Neutrophil (primary cell): ENCODE data around the gene KAT7.

ENCODE experiments used
- H3K27ac ChIP-seq: fragments of 200-600 bp; sonication (generic); 2 replicates; pipeline ENCODE4 v1.5.1; 2016; ENCODE audit warnings: mild to moderate bottlenecking, moderate library complexity
- H3K27me3 ChIP-seq: fragments of 200-600 bp; sonication (generic); 2 replicates; pipeline ENCODE4 v1.6.0; 2016; ENCODE audit warnings: mild to moderate bottlenecking
- H3K36me3 ChIP-seq: fragments of 200-600 bp; sonication (generic); 2 replicates; pipeline ENCODE4 v1.5.1; 2017
- H3K4me1 ChIP-seq, 2 experiments: fragments of 200-600 bp in 1 of 2; sonication (generic) in 1 of 2; 1 replicate in 1 of 2; 2 replicates in 1 of 2; pipeline versions ENCODE4 v1.5.1 to v1.6.1; 2013 to 2016; ENCODE audit warnings: low read depth in 1 of 2, low read length in 1 of 2, mild to moderate bottlenecking in 1 of 2, moderate library complexity in 1 of 2; ENCODE audit not compliant: control insufficient read depth in 1 of 2, insufficient read depth in 1 of 2
- H3K4me3 ChIP-seq, 2 experiments: fragments of 200-600 bp in 1 of 2; sonication (generic) in 1 of 2; 1 replicate in 1 of 2; 2 replicates in 1 of 2; pipeline ENCODE4 v1.5.1; 2013 to 2016; ENCODE audit warnings: low read depth in 1 of 2, low read length in 1 of 2, mild to moderate bottlenecking in 1 of 2, moderate library complexity in 1 of 2
- H3K9me3 ChIP-seq: fragments of 200-600 bp; sonication (generic); 2 replicates; pipeline ENCODE4 v1.5.1; 2016
- CTCF ChIP-seq: fragments of 200-600 bp; sonication (generic); IDR thresholded peaks from 2 replicates; pipeline ENCODE4 v1.5.1; 2016; ENCODE audit warnings: antibody characterized with exemption

The KAT7 gene

GRCh38 chr17:49850218-49850610 lies 61.7 kb downstream of the KAT7 start:
- no peak for TF ChIP-seq CTCF
- Histone ChIP-seq H3K4me3 (no peak overlapping the region), H3K27ac (no peak overlapping the region)

GRCh38 chr17:49850772-49851386 lies 62.4 kb downstream of the KAT7 start:
- no peak for TF ChIP-seq CTCF
- Histone ChIP-seq H3K27me3 (peaks cover 67% of the 10 kb centered on the region), H3K4me3 (peak overlapping the region; percentile 49 to 59), H3K36me3 (peaks cover 20% of the 10 kb centered on the region), H3K4me1 (peaks cover 14% of the 10 kb centered on the region in 2 experiments), H3K9me3 (no peaks in the 10 kb centered on the region), H3K27ac (no peak overlapping the region)

More at GRCh38 chr17:49850218-49850610, 61.7 kb downstream of the KAT7 start:
- Histone ChIP-seq H3K36me3 (peaks cover 22% of the 10 kb centered on the region), H3K9me3 (no peaks in the 10 kb centered on the region), H3K27me3 (peaks cover 61% of the 10 kb centered on the region), H3K4me1 (peaks cover 14% of the 10 kb centered on the region in 2 experiments)

- H3K27ac ChIP-seq = no peak overlapping the region
Observed at GRCh38 chr17:49851387-49852291, 63.2 kb downstream of the KAT7 start.

GRCh38 chr17:49853470-49854015 lies 65.1 kb downstream of the KAT7 start:
- Histone ChIP-seq H3K36me3 (no peaks in the 10 kb centered on the region), H3K4me3 (no peak overlapping the region), H3K27me3 (peaks cover 68% of the 10 kb centered on the region)

More at GRCh38 chr17:49851387-49852291, 63.2 kb downstream of the KAT7 start:
- TF ChIP-seq CTCF = peak; percentile 20
- H3K36me3 ChIP-seq = peaks cover 12% of the 10 kb centered on the region
- H3K4me1 ChIP-seq = peaks cover 14% of the 10 kb centered on the region in 2 experiments
- H3K9me3 ChIP-seq = no peaks in the 10 kb centered on the region
- peaks cover 67% of the 10 kb centered on the region for H3K27me3 ChIP-seq
- peak overlapping the region; percentile 49 to 59 for H3K4me3 ChIP-seq

More at GRCh38 chr17:49853470-49854015, 65.1 kb downstream of the KAT7 start:
- Histone ChIP-seq H3K9me3 (no peaks in the 10 kb centered on the region), H3K27ac (no peak overlapping the region), H3K4me1 (peaks cover 14% of the 10 kb centered on the region in 2 experiments)
- no peak for TF ChIP-seq CTCF
